Prostate gland (tissue), 2 donors: ENCODE results near the gene RANGAP1. TPM values are rescaled to one million over a fixed set of nuclear protein-coding genes. Genes with fewer than 3 reads are reported as not detected.
A peak's percentile ranks its signal among the peaks of the same experiment; 100 is the strongest.

Source experiments
- DNase-seq: peaks from one replicate; pipeline ENCODE4 v3.0.0-alpha.2; 2019; ENCODE audit warnings: low spot score
- H3K27ac ChIP-seq, 2 donors: fragments of 200-600 bp; sonication (generic); 2 replicates each; pipeline ENCODE4 v1.5.1; 2017 to 2019
- H3K27me3 ChIP-seq: fragments of 200-600 bp; sonication (generic); replicated peaks from 2 replicates; pipeline ENCODE4 v1.5.1; 2019; ENCODE audit not compliant: insufficient read depth
- H3K36me3 ChIP-seq, 2 donors: fragments of 200-600 bp; sonication (generic); 1 replicate in 1 of 2; 2 replicates in 1 of 2; pipeline versions ENCODE4 v1.5.1 to v1.8.1; 2017 to 2019
- H3K4me1 ChIP-seq: fragments of 200-600 bp; sonication (generic); replicated peaks from 2 replicates; pipeline ENCODE4 v1.5.1; 2019
- H3K4me3 ChIP-seq, 2 donors: fragments of 200-600 bp; sonication (generic); 2 replicates each; pipeline ENCODE4 v1.5.1; 2017 to 2019
- H3K9me3 ChIP-seq: fragments of 200-600 bp; sonication (generic); 2 replicates; pipeline ENCODE4 v1.5.1; 2017
- POLR2A ChIP-seq: fragments of 450-650 bp; IDR thresholded peaks from one replicate; pipeline ENCODE4 v1.6.1; 2016; ENCODE audit warnings: antibody characterized with exemption, mild to moderate bottlenecking
- POLR2AphosphoS5 ChIP-seq: sonication (generic); formaldehyde crosslinking; IDR thresholded peaks from one replicate; pipeline ENCODE4 v1.6.1; 2017; ENCODE audit warnings: antibody characterized with exemption
- WGBS: methylation state at CpG from one replicate; pipeline ENCODE4 v1.1.5; 2018; 5-methylcytosine and 5-hydroxymethylcytosine counted together
- intact Hi-C: fragments of 100-400 bp; cut with DNase I; formaldehyde crosslinking; loops from one replicate; pipeline ENCODE4 v1.14.2; 2022
- total RNA-seq, 2 donors: library from RNA; depleted of rRNA; stranded (reverse); fragments of >200 nt; gene quantifications; one replicate each; pipeline ENCODE4 v1.1.0, GENCODE V29; 2016
- TF ChIP-seq, protein P1 (sequence below), 4 experiments: fragments of 200-600 bp in 2 of 4; fragments of 450-650 bp in 2 of 4; sonication (generic) in 2 of 4; IDR thresholded peaks; 1 replicate in 3 of 4; 2 replicates in 1 of 4; pipeline ENCODE4 v1.5.1; 2016 to 2019; ENCODE audit warnings: antibody characterized with exemption in 4 of 4, mild to moderate bottlenecking in 2 of 4, moderate library complexity in 2 of 4

The RANGAP1 gene
- total RNA-seq, 2 donors from 2014 or later, result 47.8 to 127 TPM

DNA sequence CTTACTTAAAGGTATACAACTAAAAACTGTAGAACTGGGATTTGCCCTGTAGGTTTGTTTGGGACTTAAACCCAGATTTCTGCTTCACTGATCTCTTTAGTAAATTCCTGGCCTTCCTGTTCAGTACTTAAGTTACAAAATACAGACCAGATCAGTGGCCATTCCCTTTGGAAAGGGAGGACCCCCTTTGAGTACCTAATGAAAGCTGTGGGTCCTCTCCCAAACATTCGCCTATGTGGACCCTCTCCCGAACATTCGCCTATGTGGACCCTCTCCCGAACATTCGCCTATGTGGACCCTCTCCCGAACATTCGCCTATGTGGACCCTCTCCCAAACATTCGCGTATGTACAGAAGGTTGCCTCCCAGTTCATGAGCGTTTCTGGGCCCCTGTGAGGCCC, 70.6 kb downstream of the RANGAP1 start:
- TF ChIP-seq, protein P1, sequence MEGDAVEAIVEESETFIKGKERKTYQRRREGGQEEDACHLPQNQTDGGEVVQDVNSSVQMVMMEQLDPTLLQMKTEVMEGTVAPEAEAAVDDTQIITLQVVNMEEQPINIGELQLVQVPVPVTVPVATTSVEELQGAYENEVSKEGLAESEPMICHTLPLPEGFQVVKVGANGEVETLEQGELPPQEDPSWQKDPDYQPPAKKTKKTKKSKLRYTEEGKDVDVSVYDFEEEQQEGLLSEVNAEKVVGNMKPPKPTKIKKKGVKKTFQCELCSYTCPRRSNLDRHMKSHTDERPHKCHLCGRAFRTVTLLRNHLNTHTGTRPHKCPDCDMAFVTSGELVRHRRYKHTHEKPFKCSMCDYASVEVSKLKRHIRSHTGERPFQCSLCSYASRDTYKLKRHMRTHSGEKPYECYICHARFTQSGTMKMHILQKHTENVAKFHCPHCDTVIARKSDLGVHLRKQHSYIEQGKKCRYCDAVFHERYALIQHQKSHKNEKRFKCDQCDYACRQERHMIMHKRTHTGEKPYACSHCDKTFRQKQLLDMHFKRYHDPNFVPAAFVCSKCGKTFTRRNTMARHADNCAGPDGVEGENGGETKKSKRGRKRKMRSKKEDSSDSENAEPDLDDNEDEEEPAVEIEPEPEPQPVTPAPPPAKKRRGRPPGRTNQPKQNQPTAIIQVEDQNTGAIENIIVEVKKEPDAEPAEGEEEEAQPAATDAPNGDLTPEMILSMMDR (IDR thresholded peaks at IDR 0.05), result no peak
- no peak for TF ChIP-seq POLR2A
- no peak for TF ChIP-seq POLR2AphosphoS5
- 99% methylated on average over 10 of the region's 10 CpGs for WGBS
- no peak overlapping the region for H3K27ac ChIP-seq
- intact Hi-C loops, result no loop called here
- H3K36me3 ChIP-seq, result peaks cover 0 to 3% of the 10 kb centered on the region in 2 donors
- H3K4me1 ChIP-seq, result no peaks in the 10 kb centered on the region
- H3K4me3 ChIP-seq, result no peak overlapping the region
- no peak for DNase-seq
- H3K9me3 ChIP-seq, result no peaks in the 10 kb centered on the region
- no peaks in the 10 kb centered on the region for H3K27me3 ChIP-seq

DNA sequence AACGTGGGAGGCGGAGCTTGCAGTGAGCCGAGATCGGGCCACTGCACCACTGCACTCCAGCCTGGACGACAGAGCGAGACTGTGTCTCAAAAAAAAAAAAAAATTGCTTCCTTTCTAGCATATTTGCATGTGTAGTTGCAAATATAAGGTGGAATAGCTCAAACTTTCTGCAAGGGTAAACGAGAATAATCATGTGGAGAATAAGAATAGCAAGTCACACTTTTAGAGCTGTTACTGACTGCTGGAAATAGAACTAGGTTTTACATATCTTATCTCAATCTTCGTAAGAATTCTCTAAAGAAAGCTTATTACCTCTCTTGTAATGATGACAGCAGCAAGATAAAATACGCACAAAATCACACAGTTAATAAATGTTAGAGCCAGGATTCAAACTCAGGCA, 79.3 kb downstream of the RANGAP1 start:
- Histone ChIP-seq H3K36me3 (peaks cover 0 to 5% of the 10 kb centered on the region in 2 donors), H3K4me1 (no peaks in the 10 kb centered on the region), H3K27ac (no peak overlapping the region), H3K4me3 (no peak overlapping the region), H3K27me3 (no peaks in the 10 kb centered on the region), H3K9me3 (no peaks in the 10 kb centered on the region)
- DNase-seq, result no peak
- WGBS, result 86% methylated on average over 9 of the region's 9 CpGs
- intact Hi-C loops, result no loop called here
- TF ChIP-seq POLR2A (no peak), POLR2AphosphoS5 (no peak)
- TF ChIP-seq, protein P1 (IDR thresholded peaks at IDR 0.05), result no peak

DNA sequence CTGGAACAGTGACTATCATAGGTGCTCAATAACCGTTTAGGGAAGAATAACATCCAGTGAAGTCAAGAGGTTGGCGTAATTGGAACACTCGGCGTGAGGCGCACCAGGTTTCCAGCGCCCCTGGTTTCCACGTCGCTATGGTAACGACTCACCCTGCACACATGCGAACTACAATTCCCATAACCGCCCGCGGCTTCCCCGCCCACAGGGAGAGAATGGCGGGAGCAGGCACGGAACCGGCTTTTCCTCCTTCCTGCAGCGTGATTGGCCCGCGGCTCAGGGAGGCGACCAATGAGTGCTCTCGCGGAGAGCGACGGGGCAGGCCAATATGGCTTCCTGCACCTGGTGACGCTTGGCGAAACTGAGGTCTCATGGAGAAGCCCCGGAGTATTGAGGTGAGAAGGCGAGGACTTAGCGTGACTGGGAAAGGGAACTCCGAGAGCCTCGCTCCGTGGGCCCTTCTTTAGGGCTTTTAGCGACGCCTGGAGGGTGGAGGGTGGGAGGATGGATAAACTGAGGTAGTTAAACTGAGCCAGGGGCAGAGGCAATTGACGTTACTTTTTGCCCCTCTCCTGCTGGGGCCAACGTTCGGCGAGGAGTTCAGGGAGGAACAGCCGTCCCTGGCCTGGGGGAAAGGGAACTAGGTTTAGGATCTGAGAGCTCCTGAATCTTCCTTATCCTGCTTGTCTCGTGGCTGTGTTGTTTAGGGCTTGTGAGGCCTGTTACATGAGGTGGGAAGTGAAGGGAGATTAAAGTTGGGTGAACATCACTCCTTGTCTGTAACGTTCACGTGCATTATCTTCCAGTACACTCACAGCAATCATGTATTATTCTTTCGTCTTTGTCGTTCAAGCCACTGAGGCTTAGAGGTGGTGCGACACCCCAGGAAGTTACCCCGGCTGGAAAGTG, 80.7 kb downstream of the RANGAP1 start, which contains the start of gene L3MBTL2:
Gene L3MBTL2 (plus strand): TSS at position 321 of the 909 bp plus-strand sequence. CDS start 51 bp downstream, at position 372.
- Histone ChIP-seq H3K27me3 (no peaks in the 10 kb centered on the region), H3K4me1 (no peaks in the 10 kb centered on the region), H3K9me3 (no peaks in the 10 kb centered on the region), H3K36me3 (peaks cover 0 to 1% of the 10 kb centered on the region in 2 donors), H3K4me3 (peak within 1 kb of the TSS; percentile 58 to 84), H3K27ac (peak within 1 kb of the TSS; percentile 68 to 69)
- intact Hi-C loops, result no loop called here
- peak; percentile 97 for DNase-seq
- WGBS, result 2% methylated on average over 47 of the region's 47 CpGs
- TF ChIP-seq POLR2A, result peak; percentile 30
- peak; percentile 99 for TF ChIP-seq POLR2AphosphoS5
- TF ChIP-seq, protein P1 (IDR thresholded peaks at IDR 0.05), result peak in 1 of 4 experiments; percentile 4

DNA sequence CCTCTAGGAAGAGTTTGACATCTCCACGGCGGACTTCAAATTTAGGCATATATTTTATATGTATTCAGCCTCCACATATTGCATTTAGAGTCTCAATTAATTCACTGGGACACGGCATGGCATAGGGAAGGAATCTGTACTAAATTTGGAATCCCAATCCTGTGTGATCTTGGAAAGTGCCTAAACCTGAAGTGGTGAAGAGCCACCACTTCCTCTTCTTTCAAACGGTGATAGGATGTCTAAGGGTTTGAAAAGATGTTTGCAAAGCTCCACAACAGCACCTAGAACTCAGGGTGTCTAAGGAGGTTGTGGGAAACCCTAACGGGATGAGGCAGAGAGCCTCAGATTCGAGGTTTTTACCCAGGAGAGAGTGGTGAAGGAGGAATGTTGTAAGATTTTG, 81.9 kb downstream of the RANGAP1 start:
- Histone ChIP-seq H3K9me3 (no peaks in the 10 kb centered on the region), H3K4me3 (no peak overlapping the region), H3K27ac (no peak overlapping the region), H3K27me3 (no peaks in the 10 kb centered on the region), H3K4me1 (no peaks in the 10 kb centered on the region), H3K36me3 (no peaks in the 10 kb centered on the region)
- TF ChIP-seq POLR2A, result no peak
- TF ChIP-seq, protein P1 (IDR thresholded peaks at IDR 0.05), result no peak
- TF ChIP-seq POLR2AphosphoS5, result no peak
- DNase-seq, result no peak
- WGBS, result 69% methylated on average over 6 of the region's 6 CpGs
- intact Hi-C loops, result no loop called here

DNA sequence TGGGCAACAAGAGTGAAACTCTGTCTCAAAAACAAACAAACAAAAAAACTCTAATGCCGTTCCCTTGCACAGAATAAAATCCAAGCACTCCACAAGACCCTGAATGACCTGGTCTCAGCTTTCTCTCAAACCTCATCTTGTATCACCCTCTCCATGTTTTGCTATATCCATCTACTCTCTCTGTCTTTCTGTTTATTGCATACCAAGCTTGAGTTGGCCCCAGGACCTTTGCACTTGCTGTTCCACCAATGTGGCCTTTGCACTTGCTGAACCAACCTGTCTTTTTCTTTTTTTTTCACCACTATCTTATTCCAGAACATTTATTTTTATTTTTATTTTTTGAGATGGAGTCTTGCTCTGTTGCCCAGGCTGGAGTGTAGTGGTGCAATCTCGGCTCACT, 82.9 kb downstream of the RANGAP1 start:
- no peak for TF ChIP-seq POLR2AphosphoS5
- no peaks in the 10 kb centered on the region for H3K27me3 ChIP-seq
- intact Hi-C loops, result no loop called here
- no peaks in the 10 kb centered on the region for H3K9me3 ChIP-seq
- 95% methylated on average over 2 of the region's 2 CpGs for WGBS
- H3K4me3 ChIP-seq, result no peak overlapping the region
- DNase-seq, result no peak
- no peaks in the 10 kb centered on the region for H3K36me3 ChIP-seq
- H3K4me1 ChIP-seq, result no peaks in the 10 kb centered on the region
- no peak overlapping the region for H3K27ac ChIP-seq
